Measurements from ENCODE around the gene NEUROG1.

NEUROG1 gene

DNA sequence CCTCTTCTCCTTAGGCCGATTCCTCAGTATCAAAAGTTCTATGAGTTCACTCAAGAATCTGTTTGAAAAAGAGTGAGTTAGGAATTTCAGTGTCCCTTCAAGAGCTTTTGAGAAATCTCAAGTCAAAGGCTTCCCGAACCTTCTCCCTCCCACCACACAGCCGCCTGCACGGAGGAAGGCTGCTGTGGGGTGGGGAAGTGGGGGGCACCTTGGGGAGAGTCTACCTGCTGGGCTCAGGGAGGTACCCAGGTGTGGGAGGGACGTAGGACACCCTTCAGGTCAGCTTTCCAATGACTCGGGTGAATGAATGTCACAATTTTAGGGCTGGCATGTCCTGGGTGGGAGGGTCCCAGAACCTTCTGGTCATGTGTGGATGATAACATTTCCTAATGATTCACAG, 25.5 kb upstream of the NEUROG1 start:
- no peak for DNase-seq

DNA sequence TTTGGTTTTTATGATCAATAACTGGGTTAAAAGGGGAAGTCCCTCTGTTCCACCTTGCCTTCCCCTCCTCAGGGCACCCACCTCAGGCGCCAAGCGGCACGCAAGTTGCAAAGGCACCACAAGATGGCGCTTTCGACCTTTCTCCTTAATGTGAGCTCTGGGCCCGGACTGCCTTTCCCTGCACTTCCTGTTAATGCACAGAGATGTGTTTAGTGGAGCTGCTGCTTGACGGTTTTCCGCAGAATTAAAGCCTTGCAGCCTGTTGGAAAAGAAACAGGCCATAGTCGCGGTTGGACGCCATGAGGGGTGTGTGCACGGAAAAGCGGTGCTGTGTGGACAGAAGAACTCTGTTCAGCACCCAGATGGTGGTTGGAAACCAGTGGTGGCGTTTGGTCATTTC, 25.1 kb upstream of the NEUROG1 start:
- DNase-seq, result peak; percentile 25

DNA sequence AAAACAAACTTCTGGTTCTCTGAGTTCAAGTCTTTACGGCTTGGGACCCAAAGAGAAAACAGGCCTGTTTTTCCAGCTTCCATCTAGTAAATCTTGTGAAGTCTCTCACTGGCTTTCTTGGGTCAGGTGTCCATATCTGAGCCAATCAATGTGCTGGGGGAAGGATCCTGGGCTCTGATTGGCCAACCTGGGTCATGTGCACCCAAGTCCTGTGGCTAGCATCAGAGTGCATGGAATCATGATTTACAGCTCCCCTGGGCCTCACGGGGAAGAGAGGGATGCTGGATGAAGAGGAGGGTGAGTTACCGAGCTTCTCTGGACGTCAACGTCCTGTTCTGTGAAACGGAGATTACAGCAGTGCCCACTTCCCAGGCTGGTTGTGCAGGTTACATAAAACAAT, 23.6 kb upstream of the NEUROG1 start:
- DNase-seq, result no peak

DNA sequence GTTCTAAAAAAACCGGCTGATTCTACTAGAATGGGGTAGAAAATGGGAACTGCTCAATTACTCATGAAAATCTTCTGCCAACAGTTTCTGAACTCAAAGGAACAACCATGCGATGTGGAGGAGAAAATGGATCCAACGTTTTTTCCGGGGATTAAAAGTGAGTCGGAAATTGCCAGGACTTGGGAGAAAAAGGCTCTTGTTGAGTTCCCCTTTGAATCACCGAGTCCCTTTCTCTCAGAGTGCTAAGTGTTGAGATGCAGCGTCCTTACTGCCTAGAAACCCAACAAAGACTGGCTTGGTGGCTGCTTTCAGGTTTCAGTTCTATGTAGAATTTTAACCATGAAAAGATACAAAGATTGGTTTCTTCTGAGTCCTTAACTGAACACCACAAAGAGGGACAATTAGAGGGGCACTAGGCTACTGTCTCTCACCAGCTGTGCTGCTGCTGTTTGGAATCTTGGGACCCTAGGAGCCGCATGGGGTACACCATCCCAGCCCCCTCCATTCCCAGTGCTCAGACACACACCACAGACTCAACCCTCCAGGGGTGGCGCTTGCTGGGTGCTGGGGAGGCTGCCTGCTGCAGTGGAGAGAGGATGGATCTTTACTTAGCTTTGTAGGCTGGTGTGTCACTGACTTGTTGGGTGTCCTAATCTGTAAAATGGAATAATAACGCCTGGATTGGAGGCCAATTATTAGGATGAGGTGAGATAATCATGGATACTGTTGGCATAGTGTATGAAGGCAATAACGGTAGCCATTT, 21.5 kb upstream of the NEUROG1 start:
- no peak for DNase-seq

DNA sequence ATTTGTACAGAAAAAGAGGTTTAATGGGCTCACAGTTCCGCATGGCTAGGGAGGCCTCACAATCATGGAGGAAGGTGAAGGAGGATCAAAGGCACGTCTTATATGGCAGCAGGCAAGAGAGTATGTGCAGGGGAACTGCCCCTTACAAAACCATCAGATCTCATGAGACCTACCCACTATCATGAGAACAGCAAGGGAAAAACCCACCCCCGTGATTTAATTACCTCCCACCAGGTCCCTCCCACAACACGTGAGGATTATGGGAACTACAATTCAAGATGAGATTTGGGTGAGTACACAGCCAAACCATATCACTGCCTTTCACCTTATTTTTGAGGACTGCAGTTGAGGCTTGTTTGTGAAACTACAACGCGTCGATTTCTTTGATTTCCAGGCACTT, 20.9 kb upstream of the NEUROG1 start:
- no peak for DNase-seq

DNA sequence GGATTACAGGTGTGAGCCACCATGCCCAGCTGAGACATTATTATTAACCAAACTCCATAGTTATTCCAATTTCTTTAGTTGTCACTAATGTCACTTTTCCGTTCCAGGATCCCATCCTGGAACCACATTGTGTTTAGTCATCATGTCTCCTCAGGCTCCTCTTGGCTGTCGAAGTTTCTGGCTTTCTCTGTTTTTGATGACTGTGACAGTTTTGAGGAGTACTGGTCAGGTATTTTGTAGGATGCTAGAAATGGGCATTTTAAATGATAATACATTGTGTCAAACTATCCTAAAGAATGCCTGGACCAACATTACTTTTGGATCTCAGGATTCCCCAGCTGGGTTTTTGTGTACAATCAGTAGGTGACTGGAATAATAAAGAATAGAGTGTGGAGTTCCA, 19.8 kb upstream of the NEUROG1 start:
- no peak for DNase-seq

DNA sequence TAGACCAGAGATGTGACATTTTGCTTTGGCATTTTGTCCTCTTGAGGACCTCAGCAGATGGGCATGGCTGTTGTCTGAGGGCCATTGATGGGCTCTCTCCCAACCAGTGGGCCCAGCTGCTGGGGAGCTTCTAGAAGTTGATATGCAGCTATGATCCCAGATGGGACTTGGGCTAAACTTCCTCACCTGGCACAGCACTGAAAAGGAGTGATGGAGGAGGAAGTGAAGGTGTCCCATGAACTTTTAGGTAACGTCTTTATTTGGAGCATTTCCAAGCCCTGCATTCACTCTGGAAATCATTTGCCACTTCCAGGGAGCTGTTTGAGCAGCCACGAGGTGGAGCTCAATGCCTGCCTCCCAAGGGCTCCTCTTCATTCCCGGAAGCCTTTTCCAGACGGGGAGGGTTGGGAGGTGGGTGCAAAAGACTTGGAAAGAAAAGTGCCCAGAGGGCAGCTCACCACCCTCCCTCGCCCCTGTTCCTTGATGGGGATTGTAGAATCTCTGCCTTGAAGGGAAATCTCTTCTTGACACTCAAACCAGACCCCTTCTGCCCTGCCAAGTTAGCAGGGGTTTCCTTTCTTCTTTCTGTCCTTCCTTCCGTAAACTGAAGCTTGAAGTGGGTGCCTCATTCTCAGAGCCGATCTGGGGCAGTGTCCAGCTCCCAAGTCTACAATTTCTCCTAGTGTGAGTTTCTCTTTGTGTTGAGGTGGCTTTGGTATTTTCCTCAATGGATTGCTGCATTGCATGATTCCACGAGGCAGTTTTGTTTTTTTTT, 18.1 kb upstream of the NEUROG1 start:
- DNase-seq, result no peak

DNA sequence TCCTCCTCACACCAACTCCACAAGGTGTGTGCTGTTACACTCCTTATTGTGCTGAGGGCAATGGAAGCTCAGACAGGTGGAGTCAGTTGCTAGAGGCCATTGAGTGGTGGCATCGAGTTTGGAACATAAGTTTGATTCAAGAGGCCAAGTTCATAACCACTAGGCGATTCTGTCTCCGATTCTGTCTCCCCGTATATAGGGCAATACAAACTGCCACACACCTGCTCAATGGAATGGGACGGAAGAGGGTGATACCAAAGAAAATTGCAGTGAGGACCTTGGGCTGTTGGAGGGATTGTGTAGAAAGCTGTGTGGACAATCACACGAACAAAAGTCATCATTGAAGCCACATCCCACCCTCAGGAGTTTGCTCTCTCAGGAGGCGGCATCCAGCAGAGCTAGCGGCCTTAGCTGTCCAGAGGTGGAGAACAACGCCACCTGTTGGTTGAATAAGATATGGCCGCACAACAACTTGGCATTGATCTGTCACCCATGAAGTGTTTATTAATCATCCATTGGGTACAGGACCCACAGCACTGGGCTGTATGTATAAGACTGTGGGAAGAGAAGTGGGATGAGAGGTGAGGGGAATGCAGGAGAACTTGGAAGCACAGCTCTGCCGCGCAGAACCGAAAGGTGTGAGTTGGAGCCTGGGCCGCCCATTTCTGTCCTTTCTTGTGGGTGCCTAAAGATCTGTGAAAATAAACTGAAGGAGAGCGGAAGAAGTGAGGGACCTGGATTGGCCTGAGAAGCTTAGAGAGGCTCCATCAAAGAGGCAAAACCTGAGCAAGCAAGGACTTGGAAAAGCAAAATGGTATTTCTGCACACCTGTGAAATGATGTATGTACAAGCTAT, 16.1 kb upstream of the NEUROG1 start:
- DNase-seq, result peak; percentile 35

DNA sequence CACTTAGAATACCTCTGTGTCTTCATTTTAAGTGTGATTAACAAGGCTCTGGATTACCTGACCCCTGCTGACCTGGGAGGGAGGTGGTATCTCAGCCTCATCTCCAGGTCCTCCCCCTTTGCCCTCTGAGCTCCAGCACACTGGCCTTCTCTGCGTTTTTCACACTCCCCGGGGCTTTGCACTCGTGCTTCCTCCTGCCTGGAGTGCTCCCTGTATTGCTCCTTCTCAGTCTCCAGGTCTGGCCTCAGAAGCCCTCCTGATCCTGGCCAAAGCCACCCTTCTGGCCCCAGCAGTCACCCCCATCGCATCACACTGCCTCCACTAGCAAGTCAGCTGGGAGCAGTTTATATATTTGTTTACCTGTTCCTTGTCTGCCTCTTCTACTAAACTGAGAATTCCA, 13.6 kb upstream of the NEUROG1 start:
- no peak for DNase-seq

DNA sequence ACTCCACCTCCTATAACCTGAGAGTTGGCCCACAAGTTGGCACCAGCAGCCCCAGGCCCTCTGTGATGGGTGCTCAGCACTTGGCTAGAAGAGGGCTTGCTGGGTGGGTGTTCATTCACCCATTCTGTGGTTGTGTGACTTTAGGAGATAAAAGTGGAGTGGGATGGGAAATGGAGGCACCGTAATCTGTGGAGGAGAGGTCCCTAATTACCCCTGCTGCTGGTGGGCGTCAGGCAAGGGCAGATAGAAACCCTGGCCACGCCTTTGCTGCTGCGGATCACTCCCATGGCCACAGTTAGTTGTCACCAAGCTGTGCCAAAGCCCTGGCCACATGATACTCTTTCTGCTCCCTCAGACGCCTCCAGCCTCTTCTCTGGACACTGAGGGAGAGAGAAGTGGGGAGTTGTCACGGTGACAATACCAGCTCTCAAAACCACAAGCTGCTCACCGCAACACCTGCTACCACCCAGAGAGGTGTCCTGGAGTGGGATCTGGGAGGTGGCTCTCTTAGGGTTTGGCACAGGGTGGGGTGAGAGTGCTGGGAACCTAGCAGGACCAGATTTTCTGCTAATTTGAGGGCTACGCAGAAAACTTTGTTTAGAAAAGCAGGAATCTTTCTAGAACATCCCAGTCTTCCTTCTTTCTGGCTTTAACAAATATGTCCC, 12.0 kb upstream of the NEUROG1 start:
- no peak for DNase-seq

DNA sequence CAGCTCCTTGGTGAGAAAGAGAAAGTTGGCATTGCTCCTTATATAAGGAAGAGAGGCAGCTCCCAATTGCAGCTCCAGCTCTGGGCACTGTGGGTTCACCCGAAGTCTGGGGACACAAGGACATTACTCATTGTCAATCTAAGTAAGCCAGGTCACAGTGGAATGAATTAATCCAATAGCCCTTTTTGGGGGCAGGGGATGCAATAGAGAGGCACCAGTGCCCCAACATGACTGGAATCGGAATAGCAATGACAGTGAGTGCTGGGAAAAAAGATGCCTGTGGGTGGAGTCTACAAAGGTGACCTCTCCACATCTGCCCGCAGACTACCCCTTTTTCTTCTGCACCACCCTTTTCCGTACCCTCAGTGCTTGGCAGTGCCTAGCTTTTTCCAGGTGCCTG, 11.1 kb upstream of the NEUROG1 start:
- no peak for DNase-seq

DNA sequence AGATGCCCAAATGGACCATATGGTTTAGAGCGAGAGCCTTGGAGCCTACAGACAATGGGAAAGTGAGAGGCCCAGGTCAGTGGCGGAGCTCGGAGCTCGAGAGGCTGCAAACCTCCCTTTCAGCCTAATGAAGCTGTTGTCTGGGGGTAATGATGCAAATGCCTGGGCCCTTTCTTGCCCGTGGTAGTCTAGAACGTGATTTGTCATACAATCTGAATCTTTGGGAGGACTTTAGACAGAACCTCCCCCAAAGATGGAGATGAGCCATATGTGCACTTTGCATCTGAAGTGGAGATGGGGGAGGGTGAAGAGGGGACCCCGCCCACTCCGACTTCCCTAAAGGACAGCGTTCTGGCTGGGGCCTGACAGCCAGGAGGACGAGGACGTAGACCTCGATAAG, 10.3 kb upstream of the NEUROG1 start:
- no peak for DNase-seq

DNA sequence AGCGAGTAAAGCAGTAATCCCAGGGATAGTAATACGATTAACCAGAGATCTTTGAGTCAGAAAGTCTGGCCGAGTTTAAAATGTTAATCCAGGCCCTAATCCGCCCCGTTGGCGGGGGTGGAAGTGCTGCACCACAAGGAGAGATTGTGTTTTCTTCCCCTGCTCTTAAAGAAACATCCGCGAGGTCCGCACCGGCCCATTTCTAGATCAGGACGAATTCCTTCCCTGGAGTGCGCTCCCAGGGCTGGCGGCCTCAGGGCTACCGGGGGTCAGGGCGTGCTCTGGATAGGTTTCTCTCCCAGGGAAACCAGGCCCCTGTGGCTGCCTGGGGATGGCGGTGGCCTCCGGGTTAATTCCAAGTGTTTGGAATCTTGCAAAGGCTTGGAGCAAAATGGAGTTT, 9.3 kb upstream of the NEUROG1 start:
- no peak for DNase-seq

DNA sequence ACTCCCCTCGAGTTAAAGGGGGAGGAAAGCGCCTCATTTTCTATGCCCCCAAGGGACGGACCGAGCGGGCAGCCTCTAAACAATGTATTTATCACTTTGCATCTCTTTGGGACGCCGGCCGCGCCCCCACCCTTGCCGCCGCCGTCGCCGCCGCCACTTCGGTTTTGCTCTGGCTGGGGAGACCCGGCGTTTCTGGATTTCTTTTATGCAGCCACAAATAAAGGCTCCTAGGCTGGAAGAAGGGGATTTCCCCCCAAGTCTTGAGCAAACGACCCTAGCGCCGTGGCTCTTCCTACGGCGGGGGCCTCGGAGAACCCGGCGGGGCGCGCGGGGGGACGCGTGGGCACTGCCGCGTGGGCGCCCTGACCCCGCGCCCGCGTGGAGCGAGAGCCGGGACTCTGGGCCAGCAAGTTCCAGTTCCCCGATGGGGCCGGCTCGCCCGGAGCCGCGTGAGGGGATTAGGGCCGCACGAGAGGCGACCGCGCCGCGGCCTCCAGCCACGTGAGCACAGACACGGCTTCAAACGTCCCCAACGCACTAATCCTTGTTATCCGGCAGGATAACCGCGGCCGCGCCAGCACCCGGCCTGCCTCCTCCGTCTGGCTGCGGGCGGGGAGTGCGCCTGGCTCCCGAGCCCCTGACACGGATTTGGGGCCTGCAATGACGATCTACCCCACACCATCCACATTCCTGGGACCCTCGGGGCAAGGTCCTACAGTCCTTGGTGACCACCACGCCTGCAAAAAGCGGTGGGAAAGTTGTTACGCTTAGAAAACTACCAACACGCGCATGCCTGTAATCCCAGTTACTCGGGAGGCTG, 7.9 kb upstream of the NEUROG1 start:
- no peak for DNase-seq

DNA sequence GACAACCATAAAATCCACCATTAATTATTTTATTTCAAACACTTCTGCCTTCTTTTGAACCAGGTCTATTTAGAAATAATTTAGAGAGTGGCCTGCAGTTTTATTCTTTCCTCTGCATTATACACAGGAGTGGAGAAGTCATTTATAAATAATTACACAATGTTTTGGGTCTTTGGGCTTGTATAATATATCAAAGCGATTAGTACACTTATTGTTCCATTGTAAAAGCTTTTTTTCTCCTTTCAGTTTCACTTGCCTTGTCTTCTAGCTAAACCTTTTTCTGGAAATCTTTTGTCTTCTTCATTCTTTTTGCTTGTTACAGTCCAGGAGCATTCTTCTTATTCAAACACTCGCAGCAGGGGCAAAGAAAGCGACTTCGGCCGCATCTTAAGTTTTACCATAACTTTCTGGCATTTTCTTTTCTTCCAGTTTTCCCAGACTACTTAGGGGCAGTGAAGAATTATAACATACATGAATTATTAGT, 7.3 kb upstream of the NEUROG1 start:
- no peak for DNase-seq

DNA sequence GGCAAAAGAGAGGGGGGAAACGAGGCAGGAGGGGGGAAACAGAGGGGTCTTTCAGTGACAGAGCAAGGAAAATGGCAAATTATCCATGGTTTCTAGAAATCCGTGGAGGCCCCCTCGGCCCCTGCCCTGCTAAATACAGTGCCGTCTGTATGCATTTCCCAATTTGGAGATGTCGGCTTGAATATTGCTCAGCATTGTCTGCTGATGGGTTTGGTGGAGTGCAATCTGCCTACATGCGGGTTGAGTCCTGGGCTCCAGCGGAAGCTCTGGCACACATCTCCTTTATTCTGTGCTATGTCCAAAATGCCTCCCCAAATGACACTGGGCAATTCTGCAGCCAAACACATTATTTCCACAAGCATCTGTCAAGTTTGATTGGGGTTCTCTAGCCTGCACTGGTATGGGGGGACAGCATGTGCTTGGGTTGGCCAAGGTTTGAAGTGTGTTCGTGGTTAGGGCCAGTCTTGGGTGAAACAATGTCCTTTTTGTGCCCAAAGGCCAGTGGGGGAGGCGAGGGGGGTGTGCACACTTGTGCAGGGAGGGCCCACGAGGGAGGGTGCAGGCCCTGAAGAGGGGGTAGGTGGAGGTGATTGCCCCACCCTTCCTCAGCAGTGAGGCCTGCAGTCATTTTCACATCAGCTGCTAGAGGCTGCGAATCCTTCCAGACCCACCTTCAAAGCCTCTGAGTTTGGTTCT, 6.2 kb upstream of the NEUROG1 start:
- no peak for DNase-seq

DNA sequence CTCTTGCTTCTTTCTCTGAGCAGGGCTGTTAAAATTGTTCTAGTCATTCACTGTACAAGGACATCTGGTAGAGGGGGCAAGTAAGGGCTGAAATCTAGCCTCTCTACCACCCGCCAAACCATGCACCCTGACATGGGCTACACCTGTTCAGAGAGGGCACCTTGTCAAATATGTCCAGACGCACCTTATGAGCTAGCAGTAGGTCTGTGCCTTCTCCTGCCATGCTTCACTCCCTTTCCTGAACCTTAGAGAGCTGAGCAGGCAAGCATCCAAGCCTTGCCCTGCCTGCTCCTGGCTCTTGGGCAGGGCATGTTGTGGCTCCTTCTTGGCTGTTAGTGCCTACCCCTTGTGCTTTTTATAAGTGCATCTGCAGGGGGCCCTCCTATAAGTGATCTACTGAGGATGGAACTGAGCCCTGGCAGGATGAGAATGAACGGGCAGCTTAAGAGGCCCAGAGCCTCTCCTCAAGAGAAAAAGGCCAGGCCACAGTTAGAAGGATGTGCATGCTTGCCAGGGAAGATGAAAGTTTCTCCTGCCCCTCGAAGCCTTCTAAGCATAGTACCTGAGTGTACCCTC, 3.8 kb upstream of the NEUROG1 start:
- DNase-seq, result no peak

DNA sequence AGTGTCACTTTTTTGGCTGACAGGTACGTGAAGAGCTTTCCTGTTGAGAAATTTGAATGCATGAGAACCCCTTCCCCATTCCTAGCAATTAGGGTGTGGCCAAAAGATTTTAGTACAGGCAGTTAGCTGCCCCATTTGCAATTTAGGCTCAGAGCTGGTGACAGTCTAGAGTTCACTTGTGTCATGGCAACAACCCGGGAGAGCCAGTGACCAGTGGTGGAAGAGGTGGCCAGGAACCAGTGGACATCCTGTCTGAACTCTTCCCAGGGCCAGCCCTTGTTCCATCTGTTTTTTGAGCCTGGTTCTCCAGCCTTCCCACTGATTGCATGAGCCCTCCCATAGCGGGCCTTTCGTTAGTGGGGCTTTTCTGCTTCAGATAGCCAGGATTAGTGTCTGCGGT, 2.5 kb upstream of the NEUROG1 start:
- no peak for DNase-seq

DNA sequence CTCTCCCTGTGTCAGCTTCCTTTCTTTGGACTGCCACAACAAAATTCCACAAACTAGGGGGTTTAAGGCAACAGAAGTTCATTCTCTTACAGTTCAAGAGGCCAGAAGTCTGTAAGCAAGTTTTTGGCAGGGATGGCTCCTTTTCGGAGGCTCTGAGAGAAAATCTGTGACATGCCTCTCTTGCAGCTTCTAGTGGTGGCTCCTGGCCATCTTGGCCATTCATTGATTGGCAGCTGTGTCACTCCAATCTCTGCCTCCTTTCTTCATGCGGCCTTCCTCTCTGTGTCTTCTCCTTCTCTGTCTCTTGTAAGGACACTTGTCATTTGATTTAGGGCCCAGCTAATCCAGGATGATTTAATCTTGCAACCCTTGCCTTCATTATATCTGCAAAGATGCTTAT, 2.0 kb upstream of the NEUROG1 start:
- no peak for DNase-seq

DNA sequence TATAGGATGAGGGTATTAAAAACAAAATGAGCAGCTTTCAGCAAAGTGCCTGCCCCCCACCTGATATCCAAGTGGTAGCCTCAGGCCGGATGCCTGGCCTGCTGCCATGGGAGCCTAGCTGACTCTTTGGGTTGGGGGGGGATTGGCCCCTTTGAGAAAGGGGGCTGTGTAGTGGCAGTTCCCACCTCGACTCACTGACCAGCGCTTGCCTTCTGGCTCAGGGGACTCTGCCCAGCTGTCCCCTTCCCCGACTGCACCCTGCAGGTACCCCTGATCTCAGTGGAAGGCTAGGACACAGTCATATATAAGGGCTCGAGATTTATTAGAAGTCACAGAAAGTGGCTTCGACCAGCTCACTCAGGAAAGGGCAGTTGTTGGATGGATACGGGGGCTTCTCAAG, 1.5 kb upstream of the NEUROG1 start:
- no peak for DNase-seq

DNA sequence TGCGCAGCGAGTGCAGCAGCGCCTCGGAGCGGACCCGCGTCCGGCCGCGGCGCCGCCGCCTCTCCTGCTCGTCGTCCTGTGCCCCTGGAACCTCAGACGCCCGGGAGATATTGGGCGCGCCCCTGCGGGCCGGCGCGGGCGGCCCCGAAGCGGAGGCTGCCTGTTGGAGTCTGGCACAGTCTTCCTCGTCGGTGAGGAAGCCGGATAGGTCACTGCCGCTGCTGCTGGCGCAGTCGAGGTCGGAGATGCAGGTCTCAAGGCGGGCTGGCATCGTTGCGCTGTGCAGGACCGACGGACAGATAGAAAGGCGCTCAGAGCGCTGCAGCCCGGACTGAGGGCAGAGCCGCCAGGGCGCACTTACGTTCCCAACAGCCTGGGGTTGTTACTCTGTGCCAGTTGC, 344 bp downstream of the NEUROG1 start:
- no peak for DNase-seq
